UCSD-AML1 (cell line): ENCODE measurements around the gene ELMO1.
A peak's percentile ranks its signal among the peaks of the same experiment; 100 is the strongest.

ENCODE experiments used
- DNase-seq: peaks from one replicate; lab custom pipeline; 2025; ENCODE audit not compliant: unreplicated experiment; lab: John Stamatoyannopoulos, UW

The ELMO1 gene

GRCh38 chr7:37410305-37411229, 38.1 kb downstream of the ELMO1 start:
- no peak for DNase-seq

GRCh38 chr7:37409461-37409860, 39.2 kb downstream of the ELMO1 start:
- DNase-seq: no peak

- no peak for DNase-seq
These were observed 40.1 kb downstream of the ELMO1 start for GRCh38 chr7:37408291-37409228.

- peak; percentile 20 for DNase-seq
These were observed 43.0 kb downstream of the ELMO1 start for GRCh38 chr7:37405603-37406122.

GRCh38 chr7:37405128-37405527, 43.5 kb downstream of the ELMO1 start:
- DNase-seq: no peak

GRCh38 chr7:37399876-37400421, 48.7 kb downstream of the ELMO1 start:
- no peak for DNase-seq

- DNase-seq: no peak
These were observed 50.3 kb downstream of the ELMO1 start for GRCh38 chr7:37398403-37398802.

- no peak for DNase-seq
These were observed 52.9 kb downstream of the ELMO1 start for GRCh38 chr7:37395618-37396259.

- DNase-seq: no peak
These were observed 54.5 kb downstream of the ELMO1 start for GRCh38 chr7:37394158-37394557.

GRCh38 chr7:37393476-37393875, 55.2 kb downstream of the ELMO1 start:
- no peak for DNase-seq

- DNase-seq: no peak
These were observed 56.0 kb downstream of the ELMO1 start for GRCh38 chr7:37392673-37393017.

GRCh38 chr7:37391791-37392672, 56.6 kb downstream of the ELMO1 start:
- peak; percentile 13 for DNase-seq

- no peak for DNase-seq
These were observed 58.5 kb downstream of the ELMO1 start for GRCh38 chr7:37390114-37390513.

GRCh38 chr7:37388811-37389210, 59.9 kb downstream of the ELMO1 start:
- DNase-seq: no peak

GRCh38 chr7:37385787-37386186, 62.9 kb downstream of the ELMO1 start:
- DNase-seq: peak; percentile 11

- no peak for DNase-seq
These were observed 66.0 kb downstream of the ELMO1 start for GRCh38 chr7:37382546-37383088.

- no peak for DNase-seq
These were observed 67.8 kb downstream of the ELMO1 start for GRCh38 chr7:37380831-37381230.

GRCh38 chr7:37379546-37380277, 69.0 kb downstream of the ELMO1 start:
- DNase-seq: no peak

- DNase-seq: no peak
These were observed 71.4 kb downstream of the ELMO1 start for GRCh38 chr7:37377231-37377630.
